ENCODE data around the gene ANO8. TPM values are rescaled to one million over a fixed set of nuclear protein-coding genes. Genes with fewer than 3 reads are reported as not detected.
A peak's percentile ranks its signal among the peaks of the same experiment; 100 is the strongest.
"Not testable (repeated sequence)": the region's sequence is repeated elsewhere in the genome, so short reads cannot be mapped to it uniquely, and the experiment has no call there.

Gene ANO8
- total and polyA plus RNA-seq, 4 experiments from 2014 or later = 0.11 to 21.5 (median 17.7) TPM; not detected in 1

DNA sequence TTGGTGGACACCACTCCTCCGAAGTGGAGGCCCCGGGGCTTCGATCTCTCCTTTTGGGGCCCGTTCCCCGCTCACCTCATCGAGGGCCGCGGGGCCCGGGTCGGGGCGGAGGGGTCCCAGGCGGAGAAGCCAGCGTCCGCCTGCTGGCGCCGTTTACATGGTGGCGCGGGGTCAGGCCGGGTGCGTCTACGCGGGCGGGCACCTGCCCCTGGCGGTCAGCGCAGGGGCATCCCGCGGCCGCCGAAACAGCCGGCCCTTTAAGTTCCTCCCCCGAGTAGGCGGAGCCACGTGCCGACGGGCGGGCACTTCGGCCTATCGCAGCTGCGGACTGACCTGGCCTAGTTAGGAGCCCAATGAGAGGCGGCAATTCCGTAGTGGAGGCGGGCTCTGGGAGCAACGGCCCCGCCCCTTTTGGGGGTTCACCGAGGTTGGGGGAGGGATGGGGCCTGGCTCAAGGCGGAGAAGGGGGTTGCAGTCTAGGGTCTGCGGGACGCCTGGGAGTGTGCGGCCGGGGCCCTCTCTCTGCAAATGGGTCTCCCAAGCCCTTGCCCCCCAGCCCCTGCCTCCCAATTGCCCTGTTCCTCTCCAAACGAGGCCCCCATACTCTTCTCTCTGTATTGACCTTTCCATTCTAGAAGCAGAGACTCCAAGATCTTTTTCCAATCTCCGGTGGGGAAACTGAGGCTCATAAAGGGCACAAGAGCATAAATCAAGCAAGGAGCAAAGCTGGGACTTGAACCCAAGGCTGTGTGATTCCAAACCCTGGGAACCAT, 31.3 kb downstream of the ANO8 start, which contains the start of gene ABHD8:
Gene ABHD8 (minus strand): TSS at position 259 of the 773 bp plus-strand sequence. CDS start 1,809 bp downstream, outside the sequence.
- Histone ChIP-seq H3K4me3 (ENCODE audit: low read length in 2 of 2) (peak within 1 kb of the TSS in 1 of 2 donors; percentile 59), H3K27ac (ENCODE audit: low read depth, low read length) (peak within 1 kb of the TSS; percentile 71), H3K4me1 (ENCODE audit: insufficient read depth, low read length) (peaks cover 42% of the 10 kb centered on the region), H3K36me3 (ENCODE audit: insufficient read depth, low read length) (no peaks in the 10 kb centered on the region), H3K27me3 (ENCODE audit: insufficient read depth, low read length) (no peaks in the 10 kb centered on the region), H3K9me3 (ENCODE audit: control insufficient read depth in 1 of 2, low read length in 2 of 2) (peaks cover 0 to under 1% of the 10 kb centered on the region in 2 donors)
- CTCF ChIA-PET (ENCODE audit: partially characterized antibody) = interaction anchor here (1.1 to 2.8 kb wide), 6 partner anchors 11 to 83 kb away, joined by 3 to 33 read pairs (median 6); partner anchors contain the start of gene BABAM1
- peak within 1 kb of the TSS; percentile 67 to 91 (median 80) for H3K4me3 Mint-ChIP-seq
- H3K4me1 Mint-ChIP-seq = peaks cover 14 to 57% (median 34%) of the 10 kb centered on the region in 4 donors
- H3K9me3 Mint-ChIP-seq = no peaks in the 10 kb centered on the region
- no peaks in the 10 kb centered on the region for H3K27me3 Mint-ChIP-seq
- peak within 1 kb of the TSS; percentile 42 to 89 (median 76) for H3K27ac Mint-ChIP-seq
- POLR2A ChIA-PET (ENCODE audit: partially characterized antibody) = interaction anchor here (1.4 to 5.8 kb wide), 3 partner anchors 31 to 77 kb away, joined by 3 to 64 read pairs (median 5); partner anchors contain the start of genes ANO8, BABAM1, GTPBP3 and OCEL1
- intact Hi-C loops (cut with micrococcal nuclease) = no loop called here
- DNase-seq = peak; percentile 89 to 94 (median 90)
- H3K36me3 Mint-ChIP-seq = peaks cover 0 to 2% of the 10 kb centered on the region in 2 donors

DNA sequence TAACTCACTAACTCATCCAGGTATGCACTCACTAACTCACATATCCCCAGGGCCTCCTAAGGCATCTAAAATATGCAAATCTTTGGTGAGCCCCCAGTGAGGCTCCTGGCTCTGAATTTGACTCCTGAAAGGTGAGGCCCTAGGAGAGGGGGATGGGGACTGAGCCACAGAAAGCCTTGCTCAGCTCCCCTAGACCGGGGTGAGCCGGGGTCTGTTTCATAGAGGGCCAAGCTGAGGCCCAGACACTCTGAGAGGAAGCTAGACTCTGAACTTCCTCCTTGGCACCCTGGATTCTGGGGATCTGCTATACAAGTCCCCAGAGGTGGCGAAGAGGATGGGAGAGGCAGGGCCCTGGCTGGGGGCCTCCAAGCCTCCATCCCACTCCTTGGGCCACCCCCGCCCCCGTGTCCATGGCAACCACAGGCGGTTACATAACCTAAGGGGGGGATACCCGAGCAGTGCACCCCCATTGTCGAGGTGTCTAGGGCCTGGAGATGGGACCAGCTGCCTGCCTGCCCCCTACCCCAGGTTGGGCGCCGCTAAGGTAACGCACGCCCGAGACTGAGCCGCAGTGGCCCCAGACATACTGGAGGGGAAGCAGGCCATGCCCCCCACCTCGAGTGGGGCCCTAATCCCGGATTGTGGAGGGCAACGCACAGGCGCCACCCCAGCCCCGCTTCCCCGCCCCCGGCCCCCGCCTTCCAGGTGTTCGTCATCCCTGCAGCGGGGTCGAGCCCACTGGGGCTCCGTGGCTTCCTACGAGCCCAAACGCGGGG, 32.1 kb downstream of the ANO8 start:
- intact Hi-C loops (cut with micrococcal nuclease) = no loop called here
- Histone ChIP-seq H3K4me1 (ENCODE audit: insufficient read depth, low read length) (peaks cover 42% of the 10 kb centered on the region), H3K4me3 (ENCODE audit: low read length in 2 of 2) (peak overlapping the region in 1 of 2 donors; percentile 59), H3K27me3 (ENCODE audit: insufficient read depth, low read length) (no peaks in the 10 kb centered on the region), H3K27ac (ENCODE audit: low read depth, low read length) (peak overlapping the region; percentile 71), H3K36me3 (ENCODE audit: insufficient read depth, low read length) (no peaks in the 10 kb centered on the region), H3K9me3 (ENCODE audit: control insufficient read depth in 1 of 2, low read length in 2 of 2) (peaks cover 0 to 4% of the 10 kb centered on the region in 2 donors)
- H3K27me3 Mint-ChIP-seq = no peaks in the 10 kb centered on the region
- peaks cover 0 to 2% (median 0%) of the 10 kb centered on the region in 8 donors for H3K9me3 Mint-ChIP-seq
- H3K36me3 Mint-ChIP-seq = peaks cover 0 to 2% of the 10 kb centered on the region in 2 donors
- peak overlapping the region in 6 of 7 donors; percentile 17 to 60 (median 37) for H3K27ac Mint-ChIP-seq
- peak overlapping the region; percentile 53 to 91 (median 74) for H3K4me3 Mint-ChIP-seq
- DNase-seq = peak in 1 of 5 donors; percentile 60
- ChIA-PET CTCF (ENCODE audit: partially characterized antibody) (interaction anchor here (1.4 kb wide), 1 partner anchor 10 kb away, joined by 9 read pairs; no protein-coding TSS in a partner anchor), POLR2A (ENCODE audit: partially characterized antibody) (interaction anchor here (0.6 to 5.8 kb wide), 4 partner anchors 10 to 118 kb away, joined by 3 to 64 read pairs (median 4); partner anchors contain the start of genes ANO8, GTPBP3 and OCEL1)
- H3K4me1 Mint-ChIP-seq = peaks cover 11 to 51% (median 29%) of the 10 kb centered on the region in 4 donors

DNA sequence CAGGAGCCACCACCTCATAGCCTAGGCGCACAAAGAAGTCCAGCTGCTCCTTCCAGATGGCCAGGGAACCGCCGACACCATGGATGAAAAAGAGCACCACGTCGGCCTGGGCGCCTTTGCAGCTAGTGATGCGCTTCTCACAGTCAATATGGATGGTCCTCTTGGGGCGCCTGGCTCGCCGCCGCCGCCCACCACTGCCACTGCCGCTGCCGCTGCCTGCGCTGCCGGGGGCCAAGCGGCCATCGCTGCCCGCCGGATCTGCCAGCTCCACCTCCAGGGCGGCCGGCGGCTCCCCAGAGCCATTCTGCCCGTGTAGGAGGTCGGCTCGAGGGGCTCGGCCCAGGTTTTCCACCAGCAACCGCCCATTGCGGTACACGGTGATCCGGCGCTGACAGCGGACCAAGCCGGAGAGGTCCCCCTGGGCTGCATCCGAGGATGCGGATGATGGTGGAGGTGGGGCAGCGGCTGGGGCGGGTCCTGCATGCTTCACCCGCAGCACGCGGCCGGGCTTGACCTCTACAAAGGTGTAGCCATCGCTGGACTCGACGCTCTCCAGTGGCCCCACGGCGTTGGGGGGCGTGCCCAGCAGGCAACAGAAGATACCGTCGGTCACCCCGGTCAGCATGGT, 33.5 kb downstream of the ANO8 start:
- no peaks in the 10 kb centered on the region for H3K27me3 ChIP-seq (ENCODE audit: insufficient read depth, low read length)
- H3K27me3 Mint-ChIP-seq = no peaks in the 10 kb centered on the region
- H3K36me3 Mint-ChIP-seq = peaks cover 0 to 2% of the 10 kb centered on the region in 2 donors
- H3K27ac Mint-ChIP-seq = no peak overlapping the region
- peaks cover 0 to 2% (median 0%) of the 10 kb centered on the region in 8 donors for H3K9me3 Mint-ChIP-seq
- no peak overlapping the region for H3K27ac ChIP-seq (ENCODE audit: low read depth, low read length)
- ChIA-PET POLR2A (ENCODE audit: partially characterized antibody) (interaction anchor here (1.1 to 5.8 kb wide), 2 partner anchors 8 to 34 kb away, joined by 3 to 64 read pairs; partner anchors contain the start of genes ANO8, DDA1 and GTPBP3), CTCF (ENCODE audit: partially characterized antibody) (no interaction called here)
- no peak for DNase-seq
- H3K36me3 ChIP-seq (ENCODE audit: insufficient read depth, low read length) = no peaks in the 10 kb centered on the region
- peaks cover 33% of the 10 kb centered on the region for H3K4me1 ChIP-seq (ENCODE audit: insufficient read depth, low read length)
- H3K4me1 Mint-ChIP-seq = peaks cover 9 to 40% (median 23%) of the 10 kb centered on the region in 4 donors
- no peak overlapping the region for H3K4me3 Mint-ChIP-seq
- no peak overlapping the region for H3K4me3 ChIP-seq (ENCODE audit: low read length in 2 of 2)
- intact Hi-C loops (cut with micrococcal nuclease) = no loop called here
- peaks cover 0 to 4% of the 10 kb centered on the region in 2 donors for H3K9me3 ChIP-seq (ENCODE audit: control insufficient read depth in 1 of 2, low read length in 2 of 2)

DNA sequence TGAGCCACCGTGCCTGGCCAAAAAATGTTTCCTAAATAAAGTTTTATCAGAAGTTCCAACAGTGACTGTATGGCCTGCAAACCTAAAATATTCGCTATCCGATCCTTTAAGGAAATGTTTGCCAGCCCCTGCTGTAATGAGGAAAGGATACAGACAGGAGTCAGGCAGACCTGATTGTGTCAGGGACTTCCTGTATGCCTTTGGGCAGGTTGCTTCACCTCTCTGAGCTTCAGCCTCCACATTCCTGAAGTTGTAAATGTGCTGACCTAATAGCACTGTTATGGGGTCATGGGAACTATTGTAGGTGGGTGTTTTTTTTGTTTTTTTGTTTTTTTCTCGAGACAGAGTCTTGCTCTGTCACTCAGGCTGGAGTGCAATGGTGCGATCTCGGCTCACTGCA, 37.7 kb downstream of the ANO8 start:
- Mint-ChIP-seq H3K4me1 (peaks cover 3 to 8% (median 5%) of the 10 kb centered on the region in 4 donors), H3K36me3 (peaks cover 0 to 2% of the 10 kb centered on the region in 2 donors), H3K27ac (no peak overlapping the region), H3K4me3 (no peak overlapping the region), H3K9me3 (peaks cover 0 to 2% (median 0%) of the 10 kb centered on the region in 8 donors), H3K27me3 (no peaks in the 10 kb centered on the region)
- DNase-seq = no peak
- intact Hi-C loops (cut with micrococcal nuclease) = no loop called here
- Histone ChIP-seq H3K4me3 (ENCODE audit: low read length in 2 of 2) (no peak overlapping the region), H3K27ac (ENCODE audit: low read depth, low read length) (no peak overlapping the region), H3K27me3 (ENCODE audit: insufficient read depth, low read length) (no peaks in the 10 kb centered on the region), H3K9me3 (ENCODE audit: control insufficient read depth in 1 of 2, low read length in 2 of 2) (peaks cover 0 to 4% of the 10 kb centered on the region in 2 donors), H3K36me3 (ENCODE audit: insufficient read depth, low read length) (no peaks in the 10 kb centered on the region), H3K4me1 (ENCODE audit: insufficient read depth, low read length) (peaks cover 4% of the 10 kb centered on the region)
- ChIA-PET POLR2A (ENCODE audit: partially characterized antibody) (no interaction called here), CTCF (ENCODE audit: partially characterized antibody) (interaction anchor here (1.2 to 2.5 kb wide), 5 partner anchors 8 to 92 kb away, joined by 3 to 13 read pairs (median 5); partner anchors contain the start of genes DDA1 and MRPL34)

DNA sequence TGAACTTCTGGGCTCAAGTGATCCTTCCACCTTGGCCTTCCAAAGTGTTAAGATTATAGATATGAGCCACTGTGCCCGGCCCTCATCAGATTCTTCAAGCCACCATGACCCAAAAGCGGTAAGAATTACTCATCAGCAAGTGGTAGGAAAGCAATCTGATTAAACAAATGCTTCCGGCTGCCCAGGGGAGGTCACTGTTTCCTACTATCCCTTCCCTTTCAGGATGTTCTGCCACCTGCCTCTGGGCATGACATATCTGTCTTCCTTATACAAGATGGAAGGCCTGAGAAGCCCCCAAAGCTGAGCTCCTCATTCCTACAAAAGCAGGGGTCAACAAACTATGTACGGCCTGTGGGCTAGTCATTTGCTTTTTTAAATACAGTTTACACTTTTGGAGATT, 38.4 kb downstream of the ANO8 start:
- H3K4me1 ChIP-seq (ENCODE audit: insufficient read depth, low read length) = peaks cover 6% of the 10 kb centered on the region
- H3K27ac ChIP-seq (ENCODE audit: low read depth, low read length) = no peak overlapping the region
- peaks cover 0 to 2% of the 10 kb centered on the region in 2 donors for H3K36me3 Mint-ChIP-seq
- H3K4me3 Mint-ChIP-seq = no peak overlapping the region
- intact Hi-C loops (cut with micrococcal nuclease) = no loop called here
- H3K9me3 Mint-ChIP-seq = peaks cover 0 to 2% (median 0%) of the 10 kb centered on the region in 8 donors
- ChIA-PET POLR2A (ENCODE audit: partially characterized antibody) (no interaction called here), CTCF (ENCODE audit: partially characterized antibody) (interaction anchor here (1.3 to 2.5 kb wide), 5 partner anchors 30 to 93 kb away, joined by 3 to 13 read pairs (median 7); partner anchors contain the start of gene BABAM1)
- no peak overlapping the region for H3K27ac Mint-ChIP-seq
- no peak for DNase-seq
- peaks cover 3 to 5% (median 4%) of the 10 kb centered on the region in 4 donors for H3K4me1 Mint-ChIP-seq
- no peaks in the 10 kb centered on the region for H3K36me3 ChIP-seq (ENCODE audit: insufficient read depth, low read length)
- no peaks in the 10 kb centered on the region for H3K27me3 Mint-ChIP-seq
- peaks cover 0 to 4% of the 10 kb centered on the region in 2 donors for H3K9me3 ChIP-seq (ENCODE audit: control insufficient read depth in 1 of 2, low read length in 2 of 2)
- H3K4me3 ChIP-seq (ENCODE audit: low read length in 2 of 2) = no peak overlapping the region
- H3K27me3 ChIP-seq (ENCODE audit: insufficient read depth, low read length) = no peaks in the 10 kb centered on the region

DNA sequence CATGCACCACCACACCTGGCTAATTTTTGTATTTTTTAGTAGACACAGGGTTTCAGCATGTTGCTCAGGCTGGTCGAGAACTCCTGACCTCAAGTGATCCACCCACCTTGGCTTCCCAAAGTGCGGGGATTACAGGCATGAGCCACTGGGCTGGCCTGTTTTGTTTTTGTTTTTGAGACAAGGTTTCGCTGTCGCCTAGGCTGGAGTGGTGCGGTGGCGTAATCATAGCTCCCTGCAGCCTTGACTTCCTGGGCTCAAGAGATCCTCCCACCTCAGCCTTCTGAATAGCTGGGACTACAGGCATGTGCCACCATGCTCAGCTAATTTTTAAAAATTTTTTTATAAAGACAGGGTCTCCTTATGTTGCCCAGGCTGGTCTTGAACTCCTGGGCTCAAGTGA, 39.1 kb downstream of the ANO8 start:
- H3K4me1 Mint-ChIP-seq; DNase-seq; H3K36me3 ChIP-seq (ENCODE audit: insufficient read depth, low read length); H3K4me3 Mint-ChIP-seq; H3K4me3 ChIP-seq (ENCODE audit: low read length in 2 of 2); POLR2A ChIA-PET (ENCODE audit: partially characterized antibody); H3K36me3 Mint-ChIP-seq; H3K27ac Mint-ChIP-seq; H3K9me3 ChIP-seq (ENCODE audit: control insufficient read depth in 1 of 2, low read length in 2 of 2); H3K9me3 Mint-ChIP-seq; H3K4me1 ChIP-seq (ENCODE audit: insufficient read depth, low read length); intact Hi-C loops (cut with micrococcal nuclease); H3K27me3 ChIP-seq (ENCODE audit: insufficient read depth, low read length); H3K27me3 Mint-ChIP-seq; H3K27ac ChIP-seq (ENCODE audit: low read depth, low read length): not testable (repeated sequence)
- CTCF ChIA-PET (ENCODE audit: partially characterized antibody) = interaction anchor here (1.2 to 1.9 kb wide), 5 partner anchors 10 to 91 kb away, joined by 3 to 7 read pairs (median 3); partner anchors contain the start of genes BABAM1 and MRPL34
